Keratinocyte (primary cell): ENCODE results near the gene NCL. TPM values are rescaled to one million over a fixed set of nuclear protein-coding genes. Genes with fewer than 3 reads are reported as not detected.

ENCODE experiments used
- DNase-seq: peaks from one replicate; pipeline ENCODE4 v3.0.0-alpha.2; 2011; ENCODE audit warnings: low read depth, missing footprints, low spot score
- FAIRE-seq: peaks from 2 replicates; lab custom pipeline; 2011; peaks lifted over from hg19 to GRCh38; lab: Jason Lieb, UNC
- H2AFZ ChIP-seq: 2 replicates; pipeline ENCODE4 v1.6.0; 2012; ENCODE audit warnings: low read length, control low read depth, inconsistent platforms; ENCODE audit not compliant: control insufficient read depth
- H3K27ac ChIP-seq: 2 replicates; pipeline ENCODE4 v1.5.1; 2011; ENCODE audit warnings: low read length; ENCODE audit not compliant: control insufficient read depth, insufficient read depth
- H3K27me3 ChIP-seq: 3 replicates; pipeline ENCODE4 v1.6.0; 2011; ENCODE audit warnings: low read length; ENCODE audit not compliant: control insufficient read depth, insufficient read depth; ENCODE audit errors: extremely low read depth
- H3K36me3 ChIP-seq, 2 experiments: 2 replicates in 1 of 2; 3 replicates in 1 of 2; pipeline ENCODE4 v1.5.1; 2011; ENCODE audit warnings: low read length in 2 of 2, mild to moderate bottlenecking in 1 of 2; ENCODE audit not compliant: control insufficient read depth in 2 of 2, insufficient read depth in 2 of 2; ENCODE audit errors: extremely low read depth in 1 of 2
- H3K4me1 ChIP-seq: 3 replicates; pipeline ENCODE4 v1.5.1; 2011; ENCODE audit warnings: low read length; ENCODE audit not compliant: control insufficient read depth, insufficient read depth; ENCODE audit errors: extremely low read depth
- H3K4me2 ChIP-seq: 3 replicates; pipeline ENCODE4 v1.6.0; 2011; ENCODE audit warnings: low read depth, low read length; ENCODE audit not compliant: control insufficient read depth, insufficient read depth; ENCODE audit errors: extremely low read depth
- H3K4me3 ChIP-seq, 3 experiments: fragments of 200-600 bp in 1 of 3; sonication (generic) in 1 of 3; 2 replicates in 2 of 3; 3 replicates in 1 of 3; pipeline ENCODE4 v1.5.1; 2011 to 2016; ENCODE audit warnings: low read length in 3 of 3, mild to moderate bottlenecking in 3 of 3, control low read depth in 2 of 3, inconsistent platforms in 1 of 3, low read depth in 1 of 3, mixed read lengths in 1 of 3, mixed run types in 1 of 3, moderate library complexity in 1 of 3; ENCODE audit not compliant: control insufficient read depth in 2 of 3, insufficient read depth in 2 of 3; ENCODE audit errors: extremely low read depth in 1 of 3
- H3K79me2 ChIP-seq: 2 replicates; pipeline ENCODE4 v1.6.0; 2012; ENCODE audit warnings: low read length; ENCODE audit not compliant: control insufficient read depth, insufficient read depth
- H3K9ac ChIP-seq: 3 replicates; pipeline ENCODE4 v1.6.0; 2011; ENCODE audit warnings: low read length; ENCODE audit not compliant: control insufficient read depth, insufficient read depth; ENCODE audit errors: extremely low read depth
- H3K9me1 ChIP-seq: 3 replicates; pipeline ENCODE4 v1.6.0; 2011; ENCODE audit warnings: low read length; ENCODE audit not compliant: control insufficient read depth, insufficient read depth; ENCODE audit errors: extremely low read depth
- H3K9me3 ChIP-seq: 2 replicates; pipeline ENCODE4 v1.5.1; 2012; ENCODE audit warnings: low read depth, low read length; ENCODE audit not compliant: control insufficient read depth
- H4K20me1 ChIP-seq: 3 replicates; pipeline ENCODE4 v1.6.0; 2011; ENCODE audit warnings: low read length; ENCODE audit not compliant: control insufficient read depth, insufficient read depth; ENCODE audit errors: extremely low read depth
- EZH2 ChIP-seq: IDR thresholded peaks from one replicate; pipeline ENCODE4 v1.6.1; 2012; ENCODE audit warnings: inconsistent platforms, mild to moderate bottlenecking, low read length, moderate library complexity
- dilution Hi-C: fragments of 300-500 bp; cut with MboI; formaldehyde crosslinking; loops from one replicate; pipeline ENCODE4 v1.7.0; 2020; ENCODE audit warnings: low sequenced_read_pairs; ENCODE audit not compliant: extremely low pct_ligation_motif_present
- polyA plus RNA-seq, 5 experiments: library from polyadenylated mRNA; depleted of rRNA in 3 of 5; stranded (reverse) in 3 of 5; stranded (forward) in 1 of 5; unstranded in 1 of 5; fragments of >200 nt; gene quantifications; 1 replicate in 1 of 5; 2 replicates in 3 of 5; 3 replicates in 1 of 5; pipeline versions ENCODE4 v1.2.1 to v1.2.3, GENCODE V29; 2011 to 2012; ENCODE audit warnings: missing spikeins in 2 of 5, low read depth in 1 of 5, low replicate concordance in 1 of 5
- TF ChIP-seq, protein P1 (sequence below), 3 experiments: IDR thresholded peaks in 1 of 3; conservative IDR thresholded peaks in 1 of 3; optimal IDR thresholded peaks in 1 of 3; 2 replicates in 2 of 3; 3 replicates in 1 of 3; pipeline versions ENCODE3 to v1.5.1; 2011; ENCODE audit warnings: low read length in 3 of 3, mild to moderate bottlenecking in 3 of 3, moderate library complexity in 2 of 3, control low read depth in 1 of 3, inconsistent platforms in 1 of 3; ENCODE audit not compliant: insufficient read depth in 2 of 3; ENCODE audit errors: extremely low read depth in 1 of 3

NCL gene
- polyA plus RNA-seq, 1 donor (not counting 4 experiments of a cell fraction or from before 2014, with no cell fraction given) = 247 TPM

- Histone ChIP-seq H3K4me3 (no peak overlapping the region), H3K4me1 (no peaks in the 10 kb centered on the region), H3K9me3 (no peaks in the 10 kb centered on the region), H3K79me2 (no peaks in the 10 kb centered on the region), H3K36me3 (no peaks in the 10 kb centered on the region), H3K4me2 (no peak overlapping the region), H3K27me3 (no peaks in the 10 kb centered on the region), H4K20me1 (no peaks in the 10 kb centered on the region), H2AFZ (no peak overlapping the region), H3K9ac (no peak overlapping the region), H3K9me1 (no peaks in the 10 kb centered on the region), H3K27ac (no peak overlapping the region)
- DNase-seq = no peak
- dilution Hi-C loops = no loop called here
- no peak for FAIRE-seq
- TF ChIP-seq, protein P1, sequence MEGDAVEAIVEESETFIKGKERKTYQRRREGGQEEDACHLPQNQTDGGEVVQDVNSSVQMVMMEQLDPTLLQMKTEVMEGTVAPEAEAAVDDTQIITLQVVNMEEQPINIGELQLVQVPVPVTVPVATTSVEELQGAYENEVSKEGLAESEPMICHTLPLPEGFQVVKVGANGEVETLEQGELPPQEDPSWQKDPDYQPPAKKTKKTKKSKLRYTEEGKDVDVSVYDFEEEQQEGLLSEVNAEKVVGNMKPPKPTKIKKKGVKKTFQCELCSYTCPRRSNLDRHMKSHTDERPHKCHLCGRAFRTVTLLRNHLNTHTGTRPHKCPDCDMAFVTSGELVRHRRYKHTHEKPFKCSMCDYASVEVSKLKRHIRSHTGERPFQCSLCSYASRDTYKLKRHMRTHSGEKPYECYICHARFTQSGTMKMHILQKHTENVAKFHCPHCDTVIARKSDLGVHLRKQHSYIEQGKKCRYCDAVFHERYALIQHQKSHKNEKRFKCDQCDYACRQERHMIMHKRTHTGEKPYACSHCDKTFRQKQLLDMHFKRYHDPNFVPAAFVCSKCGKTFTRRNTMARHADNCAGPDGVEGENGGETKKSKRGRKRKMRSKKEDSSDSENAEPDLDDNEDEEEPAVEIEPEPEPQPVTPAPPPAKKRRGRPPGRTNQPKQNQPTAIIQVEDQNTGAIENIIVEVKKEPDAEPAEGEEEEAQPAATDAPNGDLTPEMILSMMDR (optimal IDR thresholded peaks at IDR 0.05 in 1 of 3, IDR thresholded peaks at IDR 0.05 in 1 of 3, conservative IDR thresholded peaks at IDR 0.05 in 1 of 3; ENCODE audit: extremely low read depth in 1 of 3, insufficient read depth in 2 of 3, low read length in 3 of 3) = no peak
- no peak for TF ChIP-seq EZH2
Measured at GRCh38 chr2:231502596-231502995, 38.3 kb upstream of the NCL start.

GRCh38 chr2:231497651-231498050 lies 33.4 kb upstream of the NCL start:
- dilution Hi-C loops = no loop called here

More at GRCh38 chr2:231497651-231498050, 33.4 kb upstream of the NCL start:
- Histone ChIP-seq H3K9ac (no peak overlapping the region), H3K27me3 (no peaks in the 10 kb centered on the region), H3K27ac (no peak overlapping the region), H3K9me1 (no peaks in the 10 kb centered on the region), H3K9me3 (no peaks in the 10 kb centered on the region), H3K36me3 (no peaks in the 10 kb centered on the region), H4K20me1 (no peaks in the 10 kb centered on the region), H3K4me1 (no peaks in the 10 kb centered on the region), H3K4me2 (no peak overlapping the region), H2AFZ (no peak overlapping the region), H3K79me2 (no peaks in the 10 kb centered on the region), H3K4me3 (no peak overlapping the region)
- no peak for DNase-seq
- FAIRE-seq = no peak
- TF ChIP-seq, protein P1 (optimal IDR thresholded peaks at IDR 0.05 in 1 of 3, IDR thresholded peaks at IDR 0.05 in 1 of 3, conservative IDR thresholded peaks at IDR 0.05 in 1 of 3; ENCODE audit: extremely low read depth in 1 of 3, insufficient read depth in 2 of 3, low read length in 3 of 3) = no peak
- TF ChIP-seq EZH2 = no peak
